ENCODE measurements around the gene HELZ2.
"Not testable (repeated sequence)": the region's sequence is repeated elsewhere in the genome, so short reads cannot be mapped to it uniquely, and the experiment has no call there.

Gene HELZ2

GRCh38 chr20:63580796-63581461 is 6.9 kb upstream of the HELZ2 start:
- DNase-seq (ENCODE audit: insufficient read length, low spot score) (no peak), FAIRE-seq (no peak)

- no peak for DNase-seq (ENCODE audit: insufficient read length, low spot score)
- FAIRE-seq: no peak
Measured at GRCh38 chr20:63579017-63579694, 5.1 kb upstream of the HELZ2 start.

GRCh38 chr20:63578224-63579016 is 4.4 kb upstream of the HELZ2 start:
- DNase-seq (ENCODE audit: insufficient read length, low spot score) (no peak), FAIRE-seq (no peak)

GRCh38 chr20:63577317-63577894 is 3.4 kb upstream of the HELZ2 start:
- no peak for FAIRE-seq

GRCh38 chr20:63576311-63576710 is 2.3 kb upstream of the HELZ2 start:
- FAIRE-seq (no peak), DNase-seq (ENCODE audit: insufficient read length, low spot score) (no peak)

More at GRCh38 chr20:63577317-63577894, 3.4 kb upstream of the HELZ2 start:
- no peak for DNase-seq (ENCODE audit: insufficient read length, low spot score)

- no peak for FAIRE-seq
- no peak for DNase-seq (ENCODE audit: insufficient read length, low spot score)
Measured at GRCh38 chr20:63574829-63575743, 1.0 kb upstream of the HELZ2 start.

GRCh38 chr20:63573647-63574131 is 350 bp downstream of the HELZ2 start:
- no peak for FAIRE-seq
- no peak for DNase-seq (ENCODE audit: insufficient read length, low spot score)

- no peak for DNase-seq (ENCODE audit: insufficient read length, low spot score)
- no peak for FAIRE-seq
Measured at GRCh38 chr20:63572788-63573646, 1.0 kb downstream of the HELZ2 start.

GRCh38 chr20:63572071-63572787 is 1.8 kb downstream of the HELZ2 start:
- no peak for DNase-seq (ENCODE audit: insufficient read length, low spot score)
- FAIRE-seq: no peak

GRCh38 chr20:63571087-63571478 is 3.0 kb downstream of the HELZ2 start:
- FAIRE-seq; DNase-seq (ENCODE audit: insufficient read length, low spot score): not testable (repeated sequence)

- FAIRE-seq (no peak), DNase-seq (ENCODE audit: insufficient read length, low spot score) (no peak)
Measured at GRCh38 chr20:63570281-63571086, 3.6 kb downstream of the HELZ2 start.

- FAIRE-seq (no peak), DNase-seq (ENCODE audit: insufficient read length, low spot score) (no peak)
Measured at GRCh38 chr20:63568986-63569949, 4.8 kb downstream of the HELZ2 start.

- no peak for FAIRE-seq
- DNase-seq (ENCODE audit: insufficient read length, low spot score): no peak
Measured at GRCh38 chr20:63568170-63568981, 5.7 kb downstream of the HELZ2 start.

GRCh38 chr20:63567386-63568169 is 6.5 kb downstream of the HELZ2 start:
- peak; percentile 98 for FAIRE-seq
- DNase-seq (ENCODE audit: insufficient read length, low spot score): peak; percentile 72

- DNase-seq (ENCODE audit: insufficient read length, low spot score): no peak
- no peak for FAIRE-seq
Measured at GRCh38 chr20:63567136-63567385, 7.0 kb downstream of the HELZ2 start.

Measured in GM19239 (cell line).